PC-3 (cell line): Measurements from ENCODE around the gene RFPL1. TPM values are rescaled to one million over a fixed set of nuclear protein-coding genes. Genes with fewer than 3 reads are reported as not detected.

Experiments
- ATAC-seq: fragments of 200-7000 bp; cut with Tn5 transposase; 2 replicates; pipeline ENCODE4 v1.9.1; 2020; ENCODE audit warnings: mild to moderate bottlenecking, moderate library complexity
- BruUV-seq: library from RNA; stranded (reverse); fragments of 400-500 nt; replicated peaks from 2 replicates; lab custom pipeline; 2021; lab: Mats Ljungman, UMichigan
- CTCF ChIA-PET: fragments of 300-600 bp; sonication (Branson Sonifier 250); formaldehyde crosslinking; loops from one replicate; lab custom pipeline; 2022; ENCODE audit warnings: antibody characterized with exemption; lab: Charles Lee
- POLR2A ChIA-PET: fragments of 300-600 bp; sonication (Branson Sonifier 250); formaldehyde crosslinking; loops from one replicate; lab custom pipeline; 2022; ENCODE audit warnings: antibody characterized with exemption; ENCODE audit not compliant: unreplicated experiment; lab: Charles Lee
- DNase-seq: peaks from one replicate; pipeline ENCODE4 v3.0.0-alpha.2; 2015
- H2AFZ ChIP-seq: fragments of 300-600 bp; sonication (generic); 2 replicates; pipeline ENCODE4 v1.6.0; 2016; ENCODE audit warnings: antibody characterized with exemption, low read length
- H3F3A ChIP-seq: fragments of 300-600 bp; sonication (generic); one replicate; pipeline ENCODE4 v1.6.0; 2017; ENCODE audit warnings: antibody characterized with exemption, low read length, control low read depth, mild to moderate bottlenecking; ENCODE audit not compliant: unreplicated experiment
- H3K27ac ChIP-seq: fragments of 300-600 bp; sonication (generic); 2 replicates; pipeline ENCODE4 v1.5.1; 2016; ENCODE audit warnings: mild to moderate bottlenecking, low read length
- H3K27me3 ChIP-seq: fragments of 300-600 bp; sonication (generic); 2 replicates; pipeline ENCODE4 v1.6.1; 2016; ENCODE audit warnings: low read length, mixed read lengths
- H3K36me3 ChIP-seq: fragments of 300-600 bp; sonication (generic); 2 replicates; pipeline ENCODE4 v1.6.1; 2016; ENCODE audit warnings: low read depth, mixed run types, low read length, mixed read lengths
- H3K4me1 ChIP-seq: fragments of 300-600 bp; sonication (generic); 2 replicates; pipeline ENCODE4 v1.5.1; 2016; ENCODE audit warnings: low read length; ENCODE audit not compliant: insufficient read depth
- H3K4me2 ChIP-seq: fragments of 300-600 bp; sonication (generic); 2 replicates; pipeline ENCODE4 v1.6.0; 2016; ENCODE audit warnings: low read length
- H3K4me3 ChIP-seq: fragments of 300-600 bp; sonication (generic); 2 replicates; pipeline ENCODE4 v1.5.1; 2016; ENCODE audit warnings: mild to moderate bottlenecking, low read length, mixed read lengths
- H3K79me2 ChIP-seq: fragments of 300-600 bp; sonication (generic); 2 replicates; pipeline ENCODE4 v1.6.1; 2017; ENCODE audit warnings: low read length, mixed read lengths
- H3K9ac ChIP-seq: fragments of 300-600 bp; sonication (generic); 2 replicates; pipeline ENCODE4 v1.6.0; 2016; ENCODE audit warnings: mild to moderate bottlenecking, low read length
- H3K9me2 ChIP-seq: fragments of 300-600 bp; sonication (generic); replicated peaks from 2 replicates; pipeline ENCODE4 v1.6.1; 2016; ENCODE audit warnings: mixed run types, low read length, mixed read lengths
- H3K9me3 ChIP-seq: fragments of 300-600 bp; sonication (generic); 2 replicates; pipeline ENCODE4 v1.6.1; 2016; ENCODE audit warnings: low read length, mixed read lengths
- H4K20me1 ChIP-seq: fragments of 300-600 bp; sonication (generic); 2 replicates; pipeline ENCODE4 v1.6.1; 2016; ENCODE audit warnings: low read length, mixed read lengths
- EZH2 ChIP-seq: fragments of 300-600 bp; sonication (generic); IDR thresholded peaks from one replicate; pipeline ENCODE4 v1.6.1; 2017; ENCODE audit warnings: antibody characterized with exemption, mild to moderate bottlenecking, low read length; ENCODE audit not compliant: unreplicated experiment
- EZH2phosphoT487 ChIP-seq: fragments of 300-600 bp; sonication (generic); IDR thresholded peaks from 2 replicates; pipeline ENCODE4 v1.6.1; 2018; ENCODE audit warnings: mild to moderate bottlenecking, antibody characterized with exemption, low read length, borderline replicate concordance
- intact Hi-C: fragments of 100-400 bp; cut with micrococcal nuclease; formaldehyde crosslinking; loops from 2 replicates; pipeline ENCODE4 v1.9.0; 2023
- total RNA-seq: library from RNA; depleted of rRNA; stranded (reverse); fragments of >200 nt; gene quantifications from 2 replicates; pipeline ENCODE4 v1.2.3, GENCODE V29; 2014
- TF ChIP-seq, protein P1 (sequence below): fragments of 300-600 bp; sonication (generic); conservative IDR thresholded peaks from 2 replicates; pipeline ENCODE4 v1.5.1; 2017; ENCODE audit warnings: antibody characterized with exemption, low read depth, mild to moderate bottlenecking, low read length

The RFPL1 gene
- total RNA-seq, 1 experiment from 2014 or later, result not detected

GRCh38 chr22:29445508-29445907 lies 7.1 kb downstream of the RFPL1 start:
- ChIA-PET POLR2A (no interaction called here), CTCF (no interaction called here)
- H3K9ac ChIP-seq, result no peak overlapping the region
- TF ChIP-seq EZH2 (no peak), EZH2phosphoT487 (no peak)
- TF ChIP-seq, protein P1, sequence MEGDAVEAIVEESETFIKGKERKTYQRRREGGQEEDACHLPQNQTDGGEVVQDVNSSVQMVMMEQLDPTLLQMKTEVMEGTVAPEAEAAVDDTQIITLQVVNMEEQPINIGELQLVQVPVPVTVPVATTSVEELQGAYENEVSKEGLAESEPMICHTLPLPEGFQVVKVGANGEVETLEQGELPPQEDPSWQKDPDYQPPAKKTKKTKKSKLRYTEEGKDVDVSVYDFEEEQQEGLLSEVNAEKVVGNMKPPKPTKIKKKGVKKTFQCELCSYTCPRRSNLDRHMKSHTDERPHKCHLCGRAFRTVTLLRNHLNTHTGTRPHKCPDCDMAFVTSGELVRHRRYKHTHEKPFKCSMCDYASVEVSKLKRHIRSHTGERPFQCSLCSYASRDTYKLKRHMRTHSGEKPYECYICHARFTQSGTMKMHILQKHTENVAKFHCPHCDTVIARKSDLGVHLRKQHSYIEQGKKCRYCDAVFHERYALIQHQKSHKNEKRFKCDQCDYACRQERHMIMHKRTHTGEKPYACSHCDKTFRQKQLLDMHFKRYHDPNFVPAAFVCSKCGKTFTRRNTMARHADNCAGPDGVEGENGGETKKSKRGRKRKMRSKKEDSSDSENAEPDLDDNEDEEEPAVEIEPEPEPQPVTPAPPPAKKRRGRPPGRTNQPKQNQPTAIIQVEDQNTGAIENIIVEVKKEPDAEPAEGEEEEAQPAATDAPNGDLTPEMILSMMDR, result no peak
- BruUV-seq, result no TSS peak
- H4K20me1 ChIP-seq, result no peaks in the 10 kb centered on the region
- intact Hi-C loops, result no loop called here
- no peaks in the 10 kb centered on the region for H3K9me2 ChIP-seq
- no peak overlapping the region for H3K4me3 ChIP-seq
- ATAC-seq (no peak), DNase-seq (no peak)
- no peaks in the 10 kb centered on the region for H3K27me3 ChIP-seq
- no peaks in the 10 kb centered on the region for H3K36me3 ChIP-seq
- H3F3A ChIP-seq, result no peaks in the 10 kb centered on the region
- no peak overlapping the region for H3K27ac ChIP-seq
- no peaks in the 10 kb centered on the region for H3K79me2 ChIP-seq
- no peak overlapping the region for H3K4me2 ChIP-seq
- H2AFZ ChIP-seq, result no peak overlapping the region
- H3K9me3 ChIP-seq, result no peaks in the 10 kb centered on the region
- no peaks in the 10 kb centered on the region for H3K4me1 ChIP-seq

- ATAC-seq, result no peak
- Histone ChIP-seq H3F3A (no peaks in the 10 kb centered on the region), H3K9me2 (no peaks in the 10 kb centered on the region), H3K79me2 (no peaks in the 10 kb centered on the region), H3K27me3 (no peaks in the 10 kb centered on the region), H3K27ac (no peak overlapping the region), H2AFZ (no peak overlapping the region), H3K4me3 (no peak overlapping the region), H3K9me3 (no peaks in the 10 kb centered on the region), H3K9ac (no peak overlapping the region), H3K4me1 (no peaks in the 10 kb centered on the region), H3K36me3 (no peaks in the 10 kb centered on the region), H4K20me1 (no peaks in the 10 kb centered on the region), H3K4me2 (no peak overlapping the region)
- POLR2A ChIA-PET, result no interaction called here
- TF ChIP-seq, protein P1, result no peak
- no peak for TF ChIP-seq EZH2
- no peak for TF ChIP-seq EZH2phosphoT487
- BruUV-seq, result no TSS peak
- CTCF ChIA-PET, result no interaction called here
- no peak for DNase-seq
- intact Hi-C loops, result no loop called here
Observed at GRCh38 chr22:29447906-29448305, 9.5 kb downstream of the RFPL1 start.

GRCh38 chr22:29449296-29449875 lies 11.0 kb downstream of the RFPL1 start:
- no peaks in the 10 kb centered on the region for H3F3A ChIP-seq
- H4K20me1 ChIP-seq, result no peaks in the 10 kb centered on the region
- ATAC-seq (no peak), DNase-seq (no peak)
- no peaks in the 10 kb centered on the region for H3K9me3 ChIP-seq
- H3K27me3 ChIP-seq, result no peaks in the 10 kb centered on the region
- POLR2A ChIA-PET, result no interaction called here
- intact Hi-C loops, result no loop called here
- no peak overlapping the region for H3K4me3 ChIP-seq
- no peaks in the 10 kb centered on the region for H3K4me1 ChIP-seq
- no peaks in the 10 kb centered on the region for H3K9me2 ChIP-seq
- no peak for TF ChIP-seq EZH2
- TF ChIP-seq, protein P1, result no peak
- CTCF ChIA-PET, result no interaction called here
- H2AFZ ChIP-seq, result no peak overlapping the region
- H3K4me2 ChIP-seq, result no peak overlapping the region
- no peaks in the 10 kb centered on the region for H3K79me2 ChIP-seq
- H3K9ac ChIP-seq, result no peak overlapping the region
- no peaks in the 10 kb centered on the region for H3K36me3 ChIP-seq
- BruUV-seq, result no TSS peak
- no peak overlapping the region for H3K27ac ChIP-seq
